K562 (cell line): ENCODE measurements around the gene ATG4D. TPM values are rescaled to one million over a fixed set of nuclear protein-coding genes. Genes with fewer than 3 reads are reported as not detected.

Experiments used
- CAMTA2 ChIP-seq: fragments of 250-450 bp; sonication (Bioruptor Pico); conservative IDR thresholded peaks from 2 replicates; pipeline ENCODE4 v1.5.1; 2022
- E2F8 ChIP-seq: fragments of 450-650 bp; IDR thresholded peaks from 2 replicates; pipeline ENCODE4 v1.7.1; 2018; ENCODE audit warnings: mild to moderate bottlenecking, low read depth; ENCODE audit not compliant: partially characterized antibody
- FOXO4 ChIP-seq: fragments of 450-650 bp; formaldehyde crosslinking; IDR thresholded peaks from 2 replicates; pipeline ENCODE4 v1.4.0; 2020; ENCODE audit warnings: mild to moderate bottlenecking, moderate library complexity
- HNRNPLL ChIP-seq: fragments of 200-400 bp; formaldehyde crosslinking; IDR thresholded peaks from 2 replicates; pipeline ENCODE4 v1.6.1; 2017; ENCODE audit warnings: low read length, low read depth, mild to moderate bottlenecking; ENCODE audit not compliant: poor library complexity, severe bottlenecking
- KHSRP ChIP-seq: fragments of 450-650 bp; IDR thresholded peaks from 2 replicates; pipeline ENCODE4 v1.6.1; 2017
- MYNN ChIP-seq, 2 experiments: sonication (generic); formaldehyde crosslinking in 1 of 2; IDR thresholded peaks; 2 replicates each; pipeline versions ENCODE4 v1.5.0 to v1.6.1; 2016 to 2020; ENCODE audit warnings: antibody characterized with exemption in 1 of 2, missing genetic modification reagents in 1 of 2
- NFRKB ChIP-seq: fragments of 450-650 bp; IDR thresholded peaks from 2 replicates; pipeline ENCODE4 v1.6.1; 2016; ENCODE audit warnings: low read depth
- PHF20 ChIP-seq: fragments of 450-650 bp; IDR thresholded peaks from 2 replicates; pipeline ENCODE4 v1.6.1; 2018; ENCODE audit not compliant: partially characterized antibody
- POLR3G ChIP-seq: IDR thresholded peaks from 2 replicates; pipeline ENCODE4 v1.6.1; 2011; ENCODE audit not compliant: insufficient read length, insufficient replicate concordance; ENCODE audit errors: extremely low read depth
- PPARD ChIP-seq: fragments of 250-450 bp; sonication (Bioruptor Pico); IDR thresholded peaks from 2 replicates; pipeline ENCODE4 v1.8.0; 2022; ENCODE audit warnings: inconsistent platforms, mild to moderate bottlenecking, moderate library complexity
- SIN3B ChIP-seq: fragments of 450-650 bp; IDR thresholded peaks from 2 replicates; pipeline ENCODE4 v1.6.1; 2017; ENCODE audit warnings: low read depth, mild to moderate bottlenecking, moderate library complexity
- SMAD4 ChIP-seq: fragments of 250-450 bp; sonication (Bioruptor Pico); conservative IDR thresholded peaks from 2 replicates; pipeline ENCODE4 v1.8.0; 2021; ENCODE audit warnings: inconsistent platforms, mild to moderate bottlenecking, moderate library complexity
- SNIP1 ChIP-seq: fragments of 450-650 bp; IDR thresholded peaks from 2 replicates; pipeline ENCODE4 v1.7.1; 2017; ENCODE audit warnings: low read depth, mild to moderate bottlenecking
- TARDBP ChIP-seq: fragments of 450-650 bp; IDR thresholded peaks from 2 replicates; pipeline ENCODE4 v1.6.1; 2016
- TBL1XR1 ChIP-seq, 2 experiments: IDR thresholded peaks; 2 replicates each; pipeline ENCODE4 v1.6.1; 2012; ENCODE audit warnings: improper control_type of control experiment in 2 of 2, low read length in 2 of 2, mild to moderate bottlenecking in 1 of 2
- TEAD2 ChIP-seq: fragments of 450-650 bp; IDR thresholded peaks from 2 replicates; pipeline ENCODE4 v1.6.1; 2016; ENCODE audit warnings: missing genetic modification characterization, control low read depth, missing compliant biosample characterization
- TSHZ1 ChIP-seq: fragments of 250-450 bp; sonication (Bioruptor Pico); IDR thresholded peaks from 2 replicates; pipeline ENCODE4 v1.4.0; 2020; ENCODE audit warnings: mild to moderate bottlenecking, moderate library complexity
- ZFP36 ChIP-seq: fragments of 150-350 bp; IDR thresholded peaks from 2 replicates; pipeline ENCODE4 v1.6.1; 2018; ENCODE audit warnings: low read length, low read depth; ENCODE audit not compliant: partially characterized antibody
- ZNF217 ChIP-seq: sonication (generic); formaldehyde crosslinking; IDR thresholded peaks from 2 replicates; pipeline ENCODE4 v1.8.0; 2022; ENCODE audit warnings: mild to moderate bottlenecking, missing genetic modification reagents
- ZNF24 ChIP-seq: fragments of 450-650 bp; IDR thresholded peaks from 2 replicates; pipeline ENCODE4 v1.6.1; 2016
- ZNF436 ChIP-seq: fragments of 250-450, 450-650 bp; sonication (Bioruptor Pico); formaldehyde crosslinking; IDR thresholded peaks from 2 replicates; pipeline ENCODE4 v1.7.0; 2020; ENCODE audit warnings: mild to moderate bottlenecking
- ZNF445 ChIP-seq: fragments of 250-450 bp; sonication (Bioruptor Pico); IDR thresholded peaks from 2 replicates; pipeline ENCODE4 v1.4.0; 2020; ENCODE audit warnings: low read depth, mild to moderate bottlenecking, moderate library complexity
- polyA plus RNA-seq, 8 experiments: library from polyadenylated mRNA; depleted of rRNA in 4 of 8; stranded (reverse) in 5 of 8; unstranded in 3 of 8; fragments of >200 nt; fragmentation: Nextera tagmentation in 2 of 8; fragmentation: Illumina TruSeq in 1 of 8; extraction: Ambion mirVana in 2 of 8; extraction: Trizol in 1 of 8; gene quantifications; 2 replicates each; pipeline versions ENCODE4 v1.2.1 to v1.2.3, GENCODE V29; 2011 to 2014; ENCODE audit warnings: inconsistent platforms in 1 of 8, missing spikeins in 1 of 8
- total RNA-seq, 7 experiments: library from RNA; depleted of rRNA in 6 of 7; stranded (reverse); fragments of >200 nt in 6 of 7; fragmentation: Illumina TruSeq in 2 of 7; extraction: Trizol in 2 of 7; gene quantifications; 2 replicates each; pipeline versions ENCODE4 v1.2.1 to v1.2.3, GENCODE V29; 2011 to 2021; ENCODE audit warnings: low replicate concordance in 1 of 7

Gene ATG4D
- total and polyA plus RNA-seq, 9 of the 15 experiments (the other 6 are each of a cell fraction or from before 2014, with no cell fraction given): 0.51 to 66.1 (median 22.9) TPM

- TF ChIP-seq E2F8: no peak
- no peak for TF ChIP-seq TSHZ1 (CRISPR knock-in tag)
- TF ChIP-seq ZNF436: no peak
- no peak for TF ChIP-seq CAMTA2 (CRISPR knock-in tag)
- TF ChIP-seq MYNN (IDR thresholded peaks at IDR 0.05): peak; percentile 72
- no peak for TF ChIP-seq MYNN (CRISPR knock-in tag; IDR thresholded peaks at IDR 0.05)
- no peak for TF ChIP-seq ZNF217 (CRISPR knock-in tag)
- no peak for TF ChIP-seq NFRKB
- no peak for TF ChIP-seq FOXO4 (CRISPR knock-in tag)
- no peak for TF ChIP-seq SNIP1
- TF ChIP-seq SMAD4 (CRISPR knock-in tag): peak; percentile 61; the same call in 1 of the 2 replicates
- no peak for TF ChIP-seq HNRNPLL
- TF ChIP-seq SIN3B: peak; percentile 66; the same call in 1 of the 2 replicates
- TF ChIP-seq PHF20: no peak
- no peak for TF ChIP-seq KHSRP
- TF ChIP-seq PPARD: no peak
- TF ChIP-seq ZFP36: no peak
- no peak for TF ChIP-seq TEAD2 (tag)
- peak in 1 of 2 experiments; percentile 82; a peak in 1 of 4 replicates for TF ChIP-seq TBL1XR1 (IDR thresholded peaks at IDR 0.05; ENCODE audit: low read length in 2 of 2)
- no peak for TF ChIP-seq TARDBP
- no peak for TF ChIP-seq POLR3G
- no peak for TF ChIP-seq ZNF24
- TF ChIP-seq ZNF445 (CRISPR knock-in tag): no peak
These were observed at the start of gene ATG4D (continued) for GRCh38 chr19:10543420-10544241.
